Measurements from ENCODE around the gene CDKN3.
A peak's percentile ranks its signal among the peaks of the same experiment; 100 is the strongest.

Gene CDKN3, protein sequence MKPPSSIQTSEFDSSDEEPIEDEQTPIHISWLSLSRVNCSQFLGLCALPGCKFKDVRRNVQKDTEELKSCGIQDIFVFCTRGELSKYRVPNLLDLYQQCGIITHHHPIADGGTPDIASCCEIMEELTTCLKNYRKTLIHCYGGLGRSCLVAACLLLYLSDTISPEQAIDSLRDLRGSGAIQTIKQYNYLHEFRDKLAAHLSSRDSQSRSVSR

DNA sequence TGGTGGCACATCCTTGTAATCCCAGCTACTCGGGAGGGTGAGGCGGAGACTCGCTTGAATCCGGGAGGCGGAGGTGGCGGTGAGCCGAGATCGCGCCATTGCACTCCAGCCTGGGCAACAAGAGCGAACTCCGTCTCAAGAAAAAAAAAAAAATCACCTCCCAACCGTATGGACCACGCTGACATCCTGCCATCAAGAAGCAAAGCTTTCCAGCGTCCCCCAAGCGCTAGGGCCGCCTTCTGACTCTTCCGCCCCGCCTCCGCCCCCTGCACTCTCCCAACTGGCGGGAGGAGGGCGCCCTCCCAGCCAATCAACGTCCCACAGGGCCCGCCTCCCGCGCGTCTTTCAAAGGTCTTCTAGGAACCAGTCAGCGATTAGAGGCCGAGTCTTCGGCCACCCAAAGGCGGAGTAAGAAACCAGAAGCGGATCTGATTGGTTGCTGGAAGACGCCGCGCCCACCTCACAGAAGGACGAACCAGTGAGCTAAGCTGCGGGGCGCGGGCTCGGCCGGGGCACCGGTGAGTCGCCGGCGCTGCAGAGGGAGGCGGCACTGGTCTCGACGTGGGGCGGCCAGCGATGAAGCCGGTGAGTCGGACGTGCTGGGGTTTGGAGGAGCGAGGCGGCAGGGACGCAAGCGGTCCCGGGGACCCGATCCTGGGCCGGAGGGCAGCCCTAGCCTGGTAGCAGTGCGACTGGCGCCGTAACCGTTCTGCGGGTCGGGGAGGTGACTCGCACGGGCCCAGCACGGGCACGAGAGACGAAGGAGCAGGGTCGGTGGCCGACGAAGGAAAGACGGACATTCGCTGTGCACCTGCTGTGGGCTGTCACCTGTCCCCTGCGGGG, at the start of gene CDKN3:
Gene CDKN3, plus strand, starts transcription at position 515 of the 843 bp plus-strand sequence. Its CDS starts 62 bp downstream, at position 577.
- peak; percentile 94 for DNase-seq (ENCODE audit: low read depth)

DNA sequence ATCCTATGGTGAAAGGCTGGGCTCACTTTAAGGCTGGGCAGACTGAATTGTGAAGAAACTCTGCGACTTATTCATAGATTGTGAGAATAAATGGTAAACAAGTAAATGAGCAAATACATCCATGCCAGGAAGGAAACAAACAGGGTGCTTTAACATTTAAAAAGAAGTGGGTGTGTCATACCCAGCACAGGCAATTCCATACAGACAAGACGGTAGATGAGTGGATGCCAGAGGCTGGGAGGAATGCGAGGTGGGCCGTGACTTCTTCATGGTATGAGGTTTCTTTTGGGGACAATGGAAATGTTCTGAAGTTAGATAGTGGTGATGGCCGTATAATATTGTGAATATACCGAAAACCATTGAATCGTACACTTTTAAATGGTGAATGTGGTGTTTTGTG, 49.8 kb upstream of the CDKN3 start:
- DNase-seq (ENCODE audit: low read depth) = no peak

DNA sequence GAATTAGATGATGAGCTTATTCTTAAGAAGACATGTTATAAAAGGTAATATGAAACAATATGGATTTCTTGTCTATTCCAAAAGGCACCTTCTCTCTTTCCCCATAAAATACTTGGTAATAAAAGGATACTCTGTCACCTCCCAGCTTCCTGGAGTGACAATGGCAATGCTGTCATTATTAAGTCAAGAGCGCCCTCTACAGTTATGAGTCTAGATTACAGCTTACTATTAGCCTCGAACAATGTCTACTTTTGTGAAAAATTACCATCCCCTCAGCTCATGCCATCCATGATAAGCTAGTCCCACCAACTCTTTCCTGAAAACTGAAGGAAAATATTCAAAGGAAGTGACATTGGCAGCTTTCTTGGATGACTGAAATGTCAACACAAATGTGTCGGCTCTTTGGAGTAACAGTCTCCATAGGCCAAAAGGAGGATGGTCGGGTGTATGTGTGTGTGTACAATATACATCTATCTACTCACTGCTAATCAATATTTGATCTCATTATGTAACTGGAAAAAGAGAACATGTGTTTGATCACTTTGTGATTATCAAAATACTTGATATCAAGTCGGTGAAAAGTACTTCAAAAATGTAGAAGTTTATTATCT, 48.7 kb upstream of the CDKN3 start:
- DNase-seq (ENCODE audit: low read depth) = no peak

DNA sequence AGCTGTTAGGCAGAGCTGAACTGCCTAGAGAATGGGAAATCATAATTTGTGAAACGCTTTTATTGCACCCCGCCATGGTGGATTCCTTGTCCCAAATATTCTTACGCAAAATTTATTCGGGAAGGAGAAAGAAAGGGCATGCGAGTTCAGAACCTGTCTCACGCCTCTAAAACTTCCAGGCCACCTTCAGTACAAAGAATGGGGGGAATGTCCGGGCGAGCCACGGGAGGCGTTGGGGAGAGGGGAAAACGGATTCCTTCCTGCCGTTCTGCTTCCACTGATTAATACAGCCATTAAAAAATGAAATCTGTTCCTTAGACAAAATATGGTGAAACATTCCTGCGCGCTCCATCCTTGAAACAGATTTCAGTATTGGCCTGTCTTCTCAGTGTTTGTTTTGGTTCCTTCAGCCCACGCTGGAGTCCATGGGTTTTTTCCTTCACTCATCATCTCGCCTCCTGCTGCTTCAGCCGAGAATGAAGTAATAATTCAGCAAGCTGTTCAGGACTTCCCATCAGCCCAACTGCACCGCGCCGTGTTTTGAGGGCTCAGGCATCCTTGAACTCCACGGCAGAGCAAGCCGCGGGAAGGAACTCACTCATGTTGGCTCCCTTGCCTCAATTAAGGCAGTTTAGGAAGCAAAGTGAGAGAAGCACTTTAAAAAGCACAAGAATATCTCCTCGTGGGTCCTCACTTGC, 47.7 kb upstream of the CDKN3 start:
- no peak for DNase-seq (ENCODE audit: low read depth)

DNA sequence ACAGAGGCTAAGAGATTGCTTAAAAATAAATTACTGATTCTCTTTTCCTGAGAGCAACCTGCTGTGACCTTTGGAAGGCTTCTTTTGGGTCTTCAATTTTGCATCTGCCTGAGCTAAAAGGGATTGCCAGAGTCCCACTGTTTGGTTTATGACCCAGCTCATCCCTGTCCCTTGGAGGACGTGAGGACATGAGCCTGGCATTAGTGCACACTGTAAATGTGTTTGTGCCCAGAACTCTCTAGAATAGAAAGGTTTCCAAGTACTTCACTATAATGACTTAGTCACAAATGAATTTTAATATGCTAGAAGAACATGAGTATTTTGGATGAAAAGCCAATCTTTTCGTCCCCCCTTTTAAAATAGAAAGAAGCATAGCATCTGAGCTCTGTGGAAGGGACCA, 47.1 kb upstream of the CDKN3 start:
- DNase-seq (ENCODE audit: low read depth) = no peak

DNA sequence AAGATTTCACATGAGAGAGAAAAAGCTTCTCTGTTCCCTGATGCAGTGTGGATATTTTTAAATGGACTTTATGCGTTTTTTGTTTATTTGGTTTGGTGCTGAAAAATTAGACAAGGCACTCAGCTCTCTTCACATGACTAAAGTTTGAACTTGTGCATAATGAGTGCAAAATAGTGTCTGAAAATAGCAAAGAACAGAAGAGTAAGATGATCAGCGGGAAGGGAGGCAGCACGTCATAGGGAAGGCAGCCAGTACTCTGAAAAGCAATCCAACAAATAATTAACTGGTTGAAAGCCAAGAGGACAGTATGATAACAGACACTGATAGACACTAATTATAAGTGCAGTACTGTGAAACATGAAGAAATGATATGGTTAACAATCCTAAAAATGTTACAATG, 46.6 kb upstream of the CDKN3 start:
- DNase-seq (ENCODE audit: low read depth) = no peak

DNA sequence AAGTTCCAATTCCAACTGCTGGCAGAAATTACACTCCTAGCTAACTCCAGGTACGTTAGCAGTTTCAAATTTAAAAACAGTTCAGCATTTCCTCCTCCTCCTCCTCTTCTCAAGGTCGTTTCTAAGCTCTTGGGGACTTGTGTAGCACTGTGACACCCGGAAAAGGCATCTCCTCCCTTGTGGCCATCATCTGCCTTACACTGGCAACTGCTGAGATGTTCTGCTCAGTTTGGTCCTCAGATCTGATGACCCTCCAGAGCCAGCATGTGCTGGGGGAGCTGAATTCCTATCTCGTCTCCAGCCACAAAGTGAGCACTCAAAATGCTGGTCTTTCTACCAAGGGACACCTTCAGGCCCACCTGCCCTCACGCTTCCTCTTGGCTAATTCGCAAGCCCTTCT, 43.5 kb upstream of the CDKN3 start:
- DNase-seq (ENCODE audit: low read depth) = no peak

DNA sequence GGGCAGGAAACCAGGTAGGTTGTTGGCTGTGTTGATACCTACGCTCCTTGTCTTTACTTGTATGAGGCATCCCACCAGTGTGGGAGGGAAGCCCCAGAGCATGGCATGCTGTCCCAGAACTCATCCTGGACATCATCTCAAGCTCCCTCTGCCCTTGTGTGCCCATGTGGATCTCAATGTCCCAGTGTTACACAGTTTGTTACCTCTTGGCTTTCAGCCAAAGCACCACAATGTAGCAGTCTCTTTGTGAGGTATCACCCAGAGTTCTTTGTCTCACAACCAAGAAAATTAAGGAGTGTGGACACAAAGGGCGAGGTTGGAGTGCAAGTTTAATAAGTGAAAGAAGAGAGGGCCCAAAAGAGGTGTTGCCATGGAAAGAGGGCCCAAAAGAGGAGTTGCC, 43.1 kb upstream of the CDKN3 start:
- DNase-seq (ENCODE audit: low read depth) = no peak

DNA sequence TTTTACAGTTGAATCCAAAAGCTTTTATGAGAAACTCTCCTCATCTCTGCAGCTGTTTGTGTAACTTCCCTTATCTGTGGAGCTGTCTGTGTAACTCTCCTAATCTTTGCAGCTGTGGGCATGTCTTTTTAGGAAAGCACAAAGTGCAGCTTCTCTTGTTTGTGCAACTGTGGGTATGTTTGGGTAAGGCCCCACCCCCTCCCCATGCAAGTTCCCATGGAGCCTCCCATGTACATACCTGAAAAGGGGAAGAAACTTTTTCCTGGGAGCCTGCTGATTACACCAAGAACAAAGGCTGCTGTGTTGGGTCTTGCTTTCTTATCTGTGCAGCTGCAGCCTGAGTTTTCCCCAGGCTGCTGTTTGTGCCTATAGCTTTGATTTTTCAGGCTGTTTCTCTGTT, 42.7 kb upstream of the CDKN3 start:
- DNase-seq (ENCODE audit: low read depth) = no peak

DNA sequence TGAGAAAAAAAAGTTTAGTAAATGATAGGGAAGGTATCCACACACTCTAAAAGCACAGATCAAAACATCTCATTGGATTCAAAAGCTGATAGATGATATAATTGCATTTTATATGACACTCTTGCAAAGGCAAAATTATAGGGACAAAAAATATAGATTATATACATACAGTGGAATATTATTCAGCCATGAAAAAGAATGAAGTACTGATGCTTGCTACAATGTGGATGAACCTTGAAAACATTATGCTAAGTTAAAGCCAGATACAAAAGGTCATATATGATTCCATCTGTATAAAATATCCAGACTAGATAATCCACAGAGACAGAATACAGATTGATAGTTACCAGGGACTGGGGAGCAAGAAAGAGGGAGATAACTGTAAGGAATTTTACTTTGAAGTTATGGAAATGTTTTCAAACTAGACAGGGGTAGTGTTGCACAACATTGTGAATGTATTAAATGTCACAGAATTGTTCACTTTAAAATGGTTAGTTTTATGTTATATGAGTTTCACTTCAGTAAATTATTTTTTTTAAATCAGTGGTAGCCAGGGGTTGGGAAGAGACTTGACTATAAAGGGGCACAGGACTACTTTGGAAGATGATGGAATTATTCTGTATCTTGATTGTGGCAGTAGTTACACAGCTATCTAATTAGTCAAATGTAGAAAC, 41.7 kb upstream of the CDKN3 start:
- no peak for DNase-seq (ENCODE audit: low read depth)

DNA sequence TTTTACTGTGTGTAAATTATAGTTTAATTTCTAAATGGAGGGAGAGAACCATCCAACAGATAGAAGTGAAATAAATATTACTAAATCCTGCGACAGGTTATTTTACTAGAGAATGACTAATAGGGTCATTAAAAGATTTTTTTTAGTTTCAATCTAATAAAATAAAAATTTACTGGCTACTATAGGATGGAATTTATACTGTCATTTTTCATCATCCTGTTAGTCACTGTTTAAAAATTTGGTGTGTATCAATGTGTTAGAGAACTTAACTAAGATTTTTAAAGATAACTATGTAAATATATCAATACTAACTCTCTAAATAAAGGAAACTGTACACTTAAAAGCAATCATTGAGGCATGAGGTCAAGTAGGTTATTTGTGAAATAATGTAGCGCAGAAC, 41.1 kb upstream of the CDKN3 start:
- DNase-seq (ENCODE audit: low read depth) = no peak

DNA sequence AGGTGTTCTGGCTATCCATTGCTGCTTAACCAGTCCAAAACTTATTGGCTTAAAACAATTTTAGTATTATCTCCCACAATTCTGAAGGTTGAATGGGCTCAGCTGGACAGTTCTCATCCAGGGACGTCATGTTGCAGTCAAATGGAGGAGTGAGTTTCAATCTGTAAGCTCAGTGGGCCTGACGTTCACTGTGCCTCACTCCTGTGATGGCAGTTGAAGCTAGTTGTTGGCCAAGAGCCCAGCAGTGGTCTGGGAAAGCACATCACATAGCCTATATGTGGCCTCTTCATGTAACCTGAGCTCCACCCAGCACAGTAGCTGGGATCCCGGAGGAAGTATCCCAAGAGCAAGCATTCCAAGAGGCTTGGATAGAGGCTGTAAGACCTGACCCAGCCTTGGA, 40.6 kb upstream of the CDKN3 start:
- DNase-seq (ENCODE audit: low read depth) = no peak

DNA sequence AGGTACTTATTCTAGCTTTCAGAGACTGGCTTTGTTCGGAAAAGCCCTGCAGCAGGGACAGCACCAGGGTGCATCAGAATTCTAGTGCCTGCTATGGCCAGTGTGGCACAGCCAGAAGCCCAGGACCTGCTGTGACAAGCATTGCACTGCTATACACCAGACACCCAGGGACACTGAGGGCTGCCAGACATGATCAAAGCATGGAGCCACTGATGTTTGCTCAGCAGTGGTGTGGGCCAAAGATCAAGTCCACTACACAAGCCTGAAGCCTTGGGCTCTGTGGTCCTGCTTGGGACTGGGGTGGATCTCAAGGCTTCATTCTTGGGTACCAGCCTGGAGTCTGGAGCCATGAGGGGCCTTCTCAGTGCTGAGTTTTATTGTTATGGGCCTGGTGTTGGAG, 36.1 kb upstream of the CDKN3 start:
- no peak for DNase-seq (ENCODE audit: low read depth)

DNA sequence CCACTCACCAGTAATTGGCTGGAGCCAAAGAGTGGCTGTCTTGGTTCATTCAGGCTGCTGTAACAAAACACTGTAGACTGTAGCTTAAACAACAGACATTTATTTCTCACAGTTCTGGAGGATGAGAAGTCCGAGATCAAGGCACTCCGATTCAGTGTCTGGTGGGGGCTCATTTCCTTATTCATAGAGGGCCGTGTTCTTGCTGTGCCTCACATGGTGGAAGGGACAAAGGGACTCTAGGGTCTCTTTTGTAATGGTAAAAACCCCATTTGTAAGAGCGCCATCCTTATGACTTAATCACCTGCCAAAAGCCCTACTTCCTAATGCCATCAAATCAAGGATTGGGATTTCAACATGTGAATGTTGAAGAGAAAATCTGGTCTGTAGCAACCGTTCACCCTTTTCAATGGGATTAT, 34.7 kb upstream of the CDKN3 start:
- DNase-seq (ENCODE audit: low read depth) = no peak

DNA sequence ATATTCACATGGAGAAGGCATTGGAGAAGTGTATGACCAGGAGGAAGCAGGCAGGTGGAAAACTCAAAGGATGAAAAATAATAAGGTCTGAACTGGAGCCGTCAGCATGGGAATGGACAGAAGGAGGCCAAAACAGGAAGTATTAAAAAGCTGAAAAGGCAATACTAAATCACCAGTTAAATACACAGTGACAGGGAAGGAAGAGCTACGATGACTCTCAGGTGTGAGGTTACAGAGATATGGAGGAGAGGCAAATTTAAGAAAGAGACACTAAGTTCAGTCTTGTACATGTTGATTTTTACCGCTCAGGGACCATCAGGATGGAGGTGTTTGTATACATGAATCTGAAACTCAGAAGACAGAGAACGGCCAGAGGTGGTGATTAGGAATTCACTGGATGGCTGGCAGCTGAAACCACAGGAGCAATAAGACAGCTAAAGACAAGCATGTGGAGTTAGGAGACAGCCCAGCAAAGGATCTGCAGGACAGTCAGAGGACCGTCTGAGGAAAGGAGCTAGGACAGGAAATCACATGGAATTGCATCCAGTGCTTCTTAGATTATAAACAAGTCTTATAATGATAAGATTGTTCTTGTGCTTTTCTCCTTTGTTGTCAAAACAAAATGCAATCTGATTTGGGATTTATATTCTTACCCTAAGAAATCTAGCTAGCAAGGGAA, 33.9 kb upstream of the CDKN3 start:
- no peak for DNase-seq (ENCODE audit: low read depth)

DNA sequence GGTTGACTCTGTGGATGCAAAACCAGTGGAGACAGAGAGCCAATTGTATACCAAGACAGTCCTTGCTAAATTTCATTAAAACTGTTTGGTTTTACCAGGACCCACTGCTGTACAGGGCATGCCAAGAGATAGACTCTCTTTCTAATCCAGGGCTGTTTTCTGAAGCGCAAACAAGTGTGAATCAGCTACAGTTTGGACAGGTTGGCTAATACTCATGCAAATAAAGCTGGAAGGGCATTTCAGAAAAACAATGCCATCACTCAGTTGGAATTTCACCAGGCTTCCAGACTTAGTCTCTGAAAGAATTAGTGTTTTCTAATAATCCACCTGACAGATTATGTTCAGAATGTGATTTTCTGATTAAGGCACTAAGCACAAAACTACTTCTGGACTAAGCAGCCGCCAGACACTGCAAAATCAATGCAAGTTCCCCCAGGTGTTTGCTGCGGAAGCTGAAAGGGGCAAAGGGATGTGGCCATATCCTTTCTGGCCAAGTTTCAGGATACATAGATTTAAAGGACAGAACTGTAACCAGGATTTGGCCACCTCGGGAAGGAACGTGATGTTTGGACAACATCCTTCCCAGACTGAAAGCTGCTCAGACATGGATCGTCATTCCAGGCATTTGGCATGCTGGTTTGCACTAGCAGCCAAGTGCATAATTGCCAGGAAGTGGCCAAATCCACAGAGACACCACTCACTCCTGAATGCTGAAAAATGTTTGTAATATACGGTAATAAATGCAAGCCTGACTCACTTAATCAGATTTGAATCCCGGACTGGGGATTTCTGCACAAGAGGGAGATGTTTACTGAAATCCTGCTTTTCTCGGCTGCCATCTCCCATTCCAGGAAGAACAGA, 32.0 kb upstream of the CDKN3 start:
- no peak for DNase-seq (ENCODE audit: low read depth)

DNA sequence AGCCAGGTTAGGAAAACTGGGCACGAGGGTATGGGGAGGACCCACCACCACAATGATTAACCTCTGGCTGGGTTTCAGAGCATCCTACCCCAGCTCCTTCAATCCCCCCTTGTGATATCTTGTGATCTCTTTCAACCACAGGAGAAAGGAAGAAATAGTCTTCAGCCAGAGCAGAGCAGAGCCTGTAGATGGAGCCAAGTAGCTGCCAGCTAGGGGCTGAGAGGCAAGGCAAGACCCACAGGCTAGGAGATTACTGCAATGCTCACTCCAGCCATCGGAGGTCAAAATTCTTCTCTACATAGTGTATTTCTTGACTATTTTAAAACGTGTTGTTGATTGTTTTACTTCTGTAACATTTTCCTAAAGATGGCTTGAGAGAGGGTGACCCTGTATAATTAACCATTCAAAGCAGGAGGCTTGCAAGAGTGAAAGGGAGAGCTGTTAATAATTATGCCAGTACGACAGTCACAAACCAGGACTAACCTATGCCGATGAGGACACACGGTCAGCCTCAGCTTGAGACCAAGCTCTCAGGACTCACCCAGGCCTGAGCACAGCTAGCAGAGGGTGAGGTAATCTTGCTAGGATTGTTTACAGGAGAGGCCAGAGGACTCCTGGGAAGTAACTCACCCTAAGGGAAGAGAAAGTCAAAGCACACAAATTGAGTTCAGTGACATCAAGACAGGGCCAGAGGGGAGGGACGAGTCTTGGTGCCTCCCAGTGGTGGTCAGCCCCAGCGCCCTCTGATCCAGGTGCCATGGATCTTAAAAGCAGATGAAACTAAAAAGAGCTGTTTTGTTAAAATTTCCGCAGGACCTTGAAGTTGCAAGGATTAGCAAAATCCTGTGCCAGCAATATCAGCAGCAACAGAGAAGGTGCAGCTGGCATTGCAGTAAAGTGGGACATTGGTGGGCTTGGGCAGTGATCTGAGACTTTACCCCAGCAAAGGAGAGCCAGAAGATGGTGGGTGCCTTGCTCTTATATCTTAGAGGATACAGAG, 29.8 kb upstream of the CDKN3 start:
- DNase-seq (ENCODE audit: low read depth) = no peak

DNA sequence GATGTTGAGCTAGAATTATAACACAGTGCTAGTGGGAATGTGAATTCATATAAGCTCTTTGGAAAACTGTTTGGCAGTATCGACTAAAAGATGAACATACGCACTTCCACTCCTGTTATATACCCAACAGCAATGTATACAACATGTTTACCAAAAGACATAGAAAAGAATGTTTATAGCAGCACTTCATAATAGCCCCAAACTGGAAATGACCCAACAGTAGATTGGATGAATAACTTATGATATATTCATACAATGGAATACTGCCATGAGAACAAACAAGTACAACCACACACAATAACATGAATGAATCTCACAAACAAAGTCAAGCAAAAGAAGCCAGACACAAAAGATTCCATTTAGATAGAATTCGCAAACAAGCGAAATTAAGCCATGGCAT, 28.5 kb upstream of the CDKN3 start:
- no peak for DNase-seq (ENCODE audit: low read depth)

DNA sequence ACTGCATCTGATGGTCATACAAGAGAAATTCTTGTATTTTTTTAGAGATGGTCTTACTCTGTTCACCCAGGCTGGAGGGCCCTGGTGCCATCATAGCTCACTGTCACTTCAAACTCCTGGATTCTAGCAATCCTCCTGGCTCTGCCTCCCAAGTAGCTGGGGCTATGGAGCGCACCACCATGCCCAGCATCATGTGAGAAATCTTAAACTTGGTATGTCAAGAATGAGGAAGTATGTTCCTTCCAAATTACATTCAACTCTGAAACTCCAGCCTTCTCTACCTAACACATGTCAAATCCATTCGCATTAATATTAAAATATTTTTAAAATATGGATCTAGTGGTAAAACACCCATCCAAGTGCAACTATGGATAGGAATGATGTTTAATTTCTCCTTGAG, 27.5 kb upstream of the CDKN3 start:
- DNase-seq (ENCODE audit: low read depth) = no peak

All from T-helper 22 cell (primary cell).